Subcutaneous adipose tissue (tissue), 4 donors: ENCODE results near the gene ASB6. TPM values are rescaled to one million over a fixed set of nuclear protein-coding genes. Genes with fewer than 3 reads are reported as not detected.

Experiments
- total RNA-seq, 4 donors: library from RNA; depleted of rRNA; stranded (reverse); fragments of >200 nt; gene quantifications; one replicate each; pipeline ENCODE4 v1.1.0, GENCODE V29; 2016
- TF ChIP-seq, protein P1 (sequence below): fragments of 450-650 bp; IDR thresholded peaks from one replicate; pipeline ENCODE4 v1.5.1; 2016; ENCODE audit warnings: low read depth, mild to moderate bottlenecking, control low read depth, antibody characterized with exemption, moderate library complexity

The ASB6 gene
- total RNA-seq, 4 donors from 2014 or later: 8.8 to 15.6 (median 10.1) TPM

- TF ChIP-seq, protein P1, sequence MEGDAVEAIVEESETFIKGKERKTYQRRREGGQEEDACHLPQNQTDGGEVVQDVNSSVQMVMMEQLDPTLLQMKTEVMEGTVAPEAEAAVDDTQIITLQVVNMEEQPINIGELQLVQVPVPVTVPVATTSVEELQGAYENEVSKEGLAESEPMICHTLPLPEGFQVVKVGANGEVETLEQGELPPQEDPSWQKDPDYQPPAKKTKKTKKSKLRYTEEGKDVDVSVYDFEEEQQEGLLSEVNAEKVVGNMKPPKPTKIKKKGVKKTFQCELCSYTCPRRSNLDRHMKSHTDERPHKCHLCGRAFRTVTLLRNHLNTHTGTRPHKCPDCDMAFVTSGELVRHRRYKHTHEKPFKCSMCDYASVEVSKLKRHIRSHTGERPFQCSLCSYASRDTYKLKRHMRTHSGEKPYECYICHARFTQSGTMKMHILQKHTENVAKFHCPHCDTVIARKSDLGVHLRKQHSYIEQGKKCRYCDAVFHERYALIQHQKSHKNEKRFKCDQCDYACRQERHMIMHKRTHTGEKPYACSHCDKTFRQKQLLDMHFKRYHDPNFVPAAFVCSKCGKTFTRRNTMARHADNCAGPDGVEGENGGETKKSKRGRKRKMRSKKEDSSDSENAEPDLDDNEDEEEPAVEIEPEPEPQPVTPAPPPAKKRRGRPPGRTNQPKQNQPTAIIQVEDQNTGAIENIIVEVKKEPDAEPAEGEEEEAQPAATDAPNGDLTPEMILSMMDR: no peak
Observed at GRCh38 chr9:129669141-129669718, 27.3 kb upstream of the ASB6 start.

DNA sequence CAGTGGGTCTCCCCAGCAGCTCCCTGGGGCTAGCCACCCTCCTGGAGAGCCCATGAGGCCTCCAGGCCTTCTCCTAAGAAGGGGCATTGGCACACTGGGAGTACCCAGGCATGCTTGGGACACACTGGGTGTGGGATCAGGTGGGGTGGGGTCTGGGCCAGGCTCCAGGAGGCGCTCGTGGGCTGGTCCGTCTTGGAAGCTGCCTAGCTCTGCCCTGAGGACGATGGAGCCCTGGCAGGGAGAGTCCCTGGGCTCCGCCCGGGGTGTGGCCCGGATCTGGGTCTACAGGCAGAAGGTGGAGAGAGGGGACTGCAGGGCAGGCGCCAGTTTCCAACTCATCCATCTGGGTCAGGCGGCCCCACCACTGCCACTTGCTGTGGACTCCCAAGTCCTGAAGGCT, 25.9 kb upstream of the ASB6 start:
- TF ChIP-seq, protein P1: no peak

DNA sequence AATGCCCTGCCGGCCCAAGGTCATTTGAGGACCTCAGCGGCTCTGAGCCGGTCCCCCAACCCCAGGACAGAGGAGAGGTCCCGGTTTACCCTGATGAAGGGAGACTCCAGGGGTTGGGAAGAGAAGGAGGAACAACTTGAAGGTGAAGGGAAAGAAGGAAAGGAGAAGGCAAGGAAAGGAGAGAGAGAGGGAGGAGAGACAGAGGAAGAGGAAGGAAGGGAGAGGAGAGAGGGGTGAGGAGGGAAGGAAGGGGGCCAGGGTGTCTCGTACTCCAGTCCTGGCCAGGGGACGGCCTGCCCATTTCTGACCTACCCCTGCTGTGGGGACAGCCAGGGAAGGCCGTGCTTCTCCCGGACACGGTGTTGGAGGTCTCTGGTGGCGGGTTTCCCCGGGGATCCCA, 25.4 kb upstream of the ASB6 start:
- TF ChIP-seq, protein P1: no peak

- TF ChIP-seq, protein P1: no peak
Observed at GRCh38 chr9:129666575-129666974, 24.6 kb upstream of the ASB6 start.

DNA sequence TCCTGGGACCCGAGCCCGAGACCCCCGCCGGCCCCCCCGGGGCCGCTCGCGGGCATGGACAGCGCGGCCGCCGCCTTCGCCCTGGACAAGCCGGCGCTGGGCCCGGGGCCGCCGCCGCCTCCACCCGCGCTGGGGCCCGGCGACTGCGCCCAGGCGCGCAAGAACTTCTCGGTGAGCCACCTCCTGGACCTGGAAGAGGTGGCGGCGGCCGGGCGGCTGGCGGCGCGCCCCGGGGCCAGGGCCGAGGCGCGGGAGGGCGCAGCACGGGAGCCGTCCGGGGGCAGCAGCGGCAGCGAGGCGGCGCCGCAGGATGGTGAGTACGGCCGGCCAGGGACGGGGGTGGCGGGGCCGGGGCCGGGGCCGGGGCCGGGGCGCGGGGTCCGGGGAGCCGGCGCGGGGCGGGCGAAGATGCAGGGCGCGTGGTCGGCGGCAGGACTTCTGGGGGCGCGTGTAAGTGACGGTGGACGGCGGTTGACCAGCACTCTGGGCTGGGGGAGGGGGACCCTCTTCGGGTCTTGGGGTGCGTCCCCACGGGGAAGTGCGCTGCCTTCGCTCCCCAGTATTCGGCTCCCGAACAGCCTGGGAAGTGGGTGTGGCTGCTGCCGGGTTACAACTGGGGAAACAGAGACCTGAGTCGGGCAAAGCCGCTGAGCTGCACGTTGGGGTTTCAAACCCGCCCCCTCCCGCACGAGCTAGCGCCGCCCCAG, 24.0 kb upstream of the ASB6 start:
- TF ChIP-seq, protein P1: no peak

GRCh38 chr9:129665389-129665775, 23.4 kb upstream of the ASB6 start, which contains the start of gene PRRX2:
Gene PRRX2, plus strand, starts transcription at chr9:129665647. Its CDS starts 221 bp downstream, at chr9:129665868.
- TF ChIP-seq, protein P1: no peak

GRCh38 chr9:129664746-129665388, 22.9 kb upstream of the ASB6 start:
- TF ChIP-seq, protein P1: no peak
